LHCN-M2 (cell line): ENCODE measurements around the gene POLR2B. TPM values are rescaled to one million over a fixed set of nuclear protein-coding genes. Genes with fewer than 3 reads are reported as not detected.
"Not testable (repeated sequence)": the region's sequence is repeated elsewhere in the genome, so short reads cannot be mapped to it uniquely, and the experiment has no call there.

ENCODE experiments used
- DNase-seq: peaks from one replicate; pipeline ENCODE4 v3.0.0-alpha.2; 2012; ENCODE audit warnings: low read depth
- total RNA-seq: library from RNA; depleted of rRNA; stranded (reverse); fragments of >200 nt; gene quantifications from 2 replicates; pipeline ENCODE4 v1.2.3, GENCODE V29; 2014

POLR2B gene
- total RNA-seq, 1 experiment from 2014 or later, result 139 TPM

- no peak for DNase-seq
Measured at GRCh38 chr4:56986192-56986591, 7.5 kb downstream of the POLR2B start.

GRCh38 chr4:56986952-56987351 is 8.3 kb downstream of the POLR2B start:
- DNase-seq, result no peak

- peak; percentile 65 for DNase-seq
Measured at GRCh38 chr4:56990109-56990905, 11.6 kb downstream of the POLR2B start.

GRCh38 chr4:56995525-56995924 is 16.8 kb downstream of the POLR2B start:
- peak; percentile 27 for DNase-seq

GRCh38 chr4:56999751-57000150 is 21.1 kb downstream of the POLR2B start:
- no peak for DNase-seq

- DNase-seq, result no peak
Measured at GRCh38 chr4:57013543-57014120, 34.9 kb downstream of the POLR2B start.

GRCh38 chr4:57018980-57019379 is 40.3 kb downstream of the POLR2B start:
- DNase-seq, result no peak

- DNase-seq, result peak; percentile 82
Measured at GRCh38 chr4:57020467-57021101, 41.9 kb downstream of the POLR2B start.

GRCh38 chr4:57023104-57023503 is 44.4 kb downstream of the POLR2B start:
- DNase-seq, result peak; percentile 94

GRCh38 chr4:57034520-57034919 is 55.8 kb downstream of the POLR2B start:
- no peak for DNase-seq

- DNase-seq, result peak; percentile 30
Measured at GRCh38 chr4:57037982-57038604, 59.4 kb downstream of the POLR2B start.

GRCh38 chr4:57039345-57039744 is 60.6 kb downstream of the POLR2B start:
- DNase-seq, result no peak

- DNase-seq, result no peak
Measured at GRCh38 chr4:57040510-57040909, 61.8 kb downstream of the POLR2B start.

GRCh38 chr4:57041020-57041419 is 62.3 kb downstream of the POLR2B start:
- DNase-seq, result no peak

GRCh38 chr4:57042711-57043169 is 64.0 kb downstream of the POLR2B start:
- DNase-seq, result no peak

- peak; percentile 70 for DNase-seq
Measured at GRCh38 chr4:57043347-57044251, 64.9 kb downstream of the POLR2B start.

GRCh38 chr4:57044279-57044678 is 65.6 kb downstream of the POLR2B start:
- DNase-seq, result peak; percentile 49

GRCh38 chr4:57044996-57045395 is 66.3 kb downstream of the POLR2B start:
- DNase-seq, result peak; percentile 49

- not testable (repeated sequence) for DNase-seq
Measured at GRCh38 chr4:57047046-57047445, 68.3 kb downstream of the POLR2B start.

GRCh38 chr4:57048590-57049304 is 70.1 kb downstream of the POLR2B start:
- DNase-seq, result no peak
